AG09319 (cell line): ENCODE measurements around the gene FUNDC2.

Source experiments
- DNase-seq: peaks from one replicate; pipeline ENCODE4 v3.0.0-alpha.2; 2010; ENCODE audit warnings: low read depth; ENCODE audit errors: extremely low read depth
- CTCF ChIP-seq: IDR thresholded peaks from 2 replicates; pipeline ENCODE4 v1.5.1; 2011; ENCODE audit warnings: low read depth, mild to moderate bottlenecking, inconsistent platforms, low read length, moderate library complexity

FUNDC2 gene

GRCh38 chrX:154988719-154989118 lies 37.9 kb upstream of the FUNDC2 start:
- no peak for TF ChIP-seq CTCF
- no peak for DNase-seq

GRCh38 chrX:154990496-154990895 lies 36.1 kb upstream of the FUNDC2 start:
- TF ChIP-seq CTCF = no peak
- no peak for DNase-seq

- DNase-seq = no peak
- TF ChIP-seq CTCF = no peak
Observed at GRCh38 chrX:154991039-154991438, 35.6 kb upstream of the FUNDC2 start.

GRCh38 chrX:154991476-154991875 lies 35.2 kb upstream of the FUNDC2 start:
- no peak for TF ChIP-seq CTCF
- DNase-seq = no peak

- TF ChIP-seq CTCF = no peak
- no peak for DNase-seq
Observed at GRCh38 chrX:154998204-154998880, 28.3 kb upstream of the FUNDC2 start.

GRCh38 chrX:155000841-155001240 lies 25.8 kb upstream of the FUNDC2 start:
- DNase-seq = no peak
- TF ChIP-seq CTCF = no peak

GRCh38 chrX:155001873-155002272 lies 24.8 kb upstream of the FUNDC2 start:
- DNase-seq = no peak
- TF ChIP-seq CTCF = no peak
